ENCODE measurements around the gene LRRC4C. TPM values are rescaled to one million over a fixed set of nuclear protein-coding genes. Genes with fewer than 3 reads are reported as not detected.

LRRC4C gene
- total and polyA plus RNA-seq, 2 experiments from 2014 or later: 0.35 to 1.1 TPM

- H3K79me2 ChIP-seq (replicated peaks; ENCODE audit: insufficient read depth): no peaks in the 10 kb centered on the region
- no peaks in the 10 kb centered on the region for H3F3A ChIP-seq (replicated peaks; ENCODE audit: low read depth)
- no peak overlapping the region for H2AFZ ChIP-seq
- no peak for TF ChIP-seq JUNB (IDR thresholded peaks at IDR 0.05; ENCODE audit: unreplicated experiment)
- no peak for TF ChIP-seq ZNF114 (CRISPR knock-in tag; IDR thresholded peaks at IDR 0.05)
- no peak for TF ChIP-seq STAT1 (IDR thresholded peaks at IDR 0.05; ENCODE audit: unreplicated experiment)
- TF ChIP-seq, protein P1, sequence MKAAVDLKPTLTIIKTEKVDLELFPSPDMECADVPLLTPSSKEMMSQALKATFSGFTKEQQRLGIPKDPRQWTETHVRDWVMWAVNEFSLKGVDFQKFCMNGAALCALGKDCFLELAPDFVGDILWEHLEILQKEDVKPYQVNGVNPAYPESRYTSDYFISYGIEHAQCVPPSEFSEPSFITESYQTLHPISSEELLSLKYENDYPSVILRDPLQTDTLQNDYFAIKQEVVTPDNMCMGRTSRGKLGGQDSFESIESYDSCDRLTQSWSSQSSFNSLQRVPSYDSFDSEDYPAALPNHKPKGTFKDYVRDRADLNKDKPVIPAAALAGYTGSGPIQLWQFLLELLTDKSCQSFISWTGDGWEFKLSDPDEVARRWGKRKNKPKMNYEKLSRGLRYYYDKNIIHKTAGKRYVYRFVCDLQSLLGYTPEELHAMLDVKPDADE (IDR thresholded peaks at IDR 0.05): no peak
- TF ChIP-seq, protein P2, sequence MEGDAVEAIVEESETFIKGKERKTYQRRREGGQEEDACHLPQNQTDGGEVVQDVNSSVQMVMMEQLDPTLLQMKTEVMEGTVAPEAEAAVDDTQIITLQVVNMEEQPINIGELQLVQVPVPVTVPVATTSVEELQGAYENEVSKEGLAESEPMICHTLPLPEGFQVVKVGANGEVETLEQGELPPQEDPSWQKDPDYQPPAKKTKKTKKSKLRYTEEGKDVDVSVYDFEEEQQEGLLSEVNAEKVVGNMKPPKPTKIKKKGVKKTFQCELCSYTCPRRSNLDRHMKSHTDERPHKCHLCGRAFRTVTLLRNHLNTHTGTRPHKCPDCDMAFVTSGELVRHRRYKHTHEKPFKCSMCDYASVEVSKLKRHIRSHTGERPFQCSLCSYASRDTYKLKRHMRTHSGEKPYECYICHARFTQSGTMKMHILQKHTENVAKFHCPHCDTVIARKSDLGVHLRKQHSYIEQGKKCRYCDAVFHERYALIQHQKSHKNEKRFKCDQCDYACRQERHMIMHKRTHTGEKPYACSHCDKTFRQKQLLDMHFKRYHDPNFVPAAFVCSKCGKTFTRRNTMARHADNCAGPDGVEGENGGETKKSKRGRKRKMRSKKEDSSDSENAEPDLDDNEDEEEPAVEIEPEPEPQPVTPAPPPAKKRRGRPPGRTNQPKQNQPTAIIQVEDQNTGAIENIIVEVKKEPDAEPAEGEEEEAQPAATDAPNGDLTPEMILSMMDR (conservative IDR thresholded peaks at IDR 0.05; ENCODE audit: low read depth in 2 of 2): no peak
- TF ChIP-seq, protein P3, sequence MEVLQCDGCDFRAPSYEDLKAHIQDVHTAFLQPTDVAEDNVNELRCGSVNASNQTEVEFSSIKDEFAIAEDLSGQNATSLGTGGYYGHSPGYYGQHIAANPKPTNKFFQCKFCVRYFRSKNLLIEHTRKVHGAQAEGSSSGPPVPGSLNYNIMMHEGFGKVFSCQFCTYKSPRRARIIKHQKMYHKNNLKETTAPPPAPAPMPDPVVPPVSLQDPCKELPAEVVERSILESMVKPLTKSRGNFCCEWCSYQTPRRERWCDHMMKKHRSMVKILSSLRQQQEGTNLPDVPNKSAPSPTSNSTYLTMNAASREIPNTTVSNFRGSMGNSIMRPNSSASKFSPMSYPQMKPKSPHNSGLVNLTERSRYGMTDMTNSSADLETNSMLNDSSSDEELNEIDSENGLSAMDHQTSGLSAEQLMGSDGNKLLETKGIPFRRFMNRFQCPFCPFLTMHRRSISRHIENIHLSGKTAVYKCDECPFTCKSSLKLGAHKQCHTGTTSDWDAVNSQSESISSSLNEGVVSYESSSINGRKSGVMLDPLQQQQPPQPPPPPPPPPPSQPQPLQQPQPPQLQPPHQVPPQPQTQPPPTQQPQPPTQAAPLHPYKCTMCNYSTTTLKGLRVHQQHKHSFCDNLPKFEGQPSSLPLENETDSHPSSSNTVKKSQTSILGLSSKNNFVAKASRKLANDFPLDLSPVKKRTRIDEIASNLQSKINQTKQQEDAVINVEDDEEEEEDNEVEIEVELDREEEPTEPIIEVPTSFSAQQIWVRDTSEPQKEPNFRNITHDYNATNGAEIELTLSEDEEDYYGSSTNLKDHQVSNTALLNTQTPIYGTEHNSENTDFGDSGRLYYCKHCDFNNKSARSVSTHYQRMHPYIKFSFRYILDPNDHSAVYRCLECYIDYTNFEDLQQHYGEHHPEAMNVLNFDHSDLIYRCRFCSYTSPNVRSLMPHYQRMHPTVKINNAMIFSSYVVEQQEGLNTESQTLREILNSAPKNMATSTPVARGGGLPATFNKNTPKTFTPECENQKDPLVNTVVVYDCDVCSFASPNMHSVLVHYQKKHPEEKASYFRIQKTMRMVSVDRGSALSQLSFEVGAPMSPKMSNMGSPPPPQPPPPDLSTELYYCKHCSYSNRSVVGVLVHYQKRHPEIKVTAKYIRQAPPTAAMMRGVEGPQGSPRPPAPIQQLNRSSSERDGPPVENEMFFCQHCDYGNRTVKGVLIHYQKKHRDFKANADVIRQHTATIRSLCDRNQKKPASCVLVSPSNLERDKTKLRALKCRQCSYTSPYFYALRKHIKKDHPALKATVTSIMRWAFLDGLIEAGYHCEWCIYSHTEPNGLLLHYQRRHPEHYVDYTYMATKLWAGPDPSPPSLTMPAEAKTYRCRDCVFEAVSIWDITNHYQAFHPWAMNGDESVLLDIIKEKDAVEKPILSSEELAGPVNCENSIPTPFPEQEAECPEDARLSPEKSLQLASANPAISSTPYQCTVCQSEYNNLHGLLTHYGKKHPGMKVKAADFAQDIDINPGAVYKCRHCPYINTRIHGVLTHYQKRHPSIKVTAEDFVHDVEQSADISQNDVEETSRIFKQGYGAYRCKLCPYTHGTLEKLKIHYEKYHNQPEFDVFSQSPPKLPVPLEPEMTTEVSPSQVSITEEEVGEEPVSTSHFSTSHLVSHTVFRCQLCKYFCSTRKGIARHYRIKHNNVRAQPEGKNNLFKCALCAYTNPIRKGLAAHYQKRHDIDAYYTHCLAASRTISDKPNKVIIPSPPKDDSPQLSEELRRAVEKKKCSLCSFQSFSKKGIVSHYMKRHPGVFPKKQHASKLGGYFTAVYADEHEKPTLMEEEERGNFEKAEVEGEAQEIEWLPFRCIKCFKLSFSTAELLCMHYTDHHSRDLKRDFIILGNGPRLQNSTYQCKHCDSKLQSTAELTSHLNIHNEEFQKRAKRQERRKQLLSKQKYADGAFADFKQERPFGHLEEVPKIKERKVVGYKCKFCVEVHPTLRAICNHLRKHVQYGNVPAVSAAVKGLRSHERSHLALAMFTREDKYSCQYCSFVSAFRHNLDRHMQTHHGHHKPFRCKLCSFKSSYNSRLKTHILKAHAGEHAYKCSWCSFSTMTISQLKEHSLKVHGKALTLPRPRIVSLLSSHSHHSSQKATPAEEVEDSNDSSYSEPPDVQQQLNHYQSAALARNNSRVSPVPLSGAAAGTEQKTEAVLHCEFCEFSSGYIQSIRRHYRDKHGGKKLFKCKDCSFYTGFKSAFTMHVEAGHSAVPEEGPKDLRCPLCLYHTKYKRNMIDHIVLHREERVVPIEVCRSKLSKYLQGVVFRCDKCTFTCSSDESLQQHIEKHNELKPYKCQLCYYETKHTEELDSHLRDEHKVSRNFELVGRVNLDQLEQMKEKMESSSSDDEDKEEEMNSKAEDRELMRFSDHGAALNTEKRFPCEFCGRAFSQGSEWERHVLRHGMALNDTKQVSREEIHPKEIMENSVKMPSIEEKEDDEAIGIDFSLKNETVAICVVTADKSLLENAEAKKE (CRISPR knock-in tag; IDR thresholded peaks at IDR 0.05): no peak
- TF ChIP-seq NANOG (IDR thresholded peaks at IDR 0.05; ENCODE audit: borderline replicate concordance): no peak
- TF ChIP-seq ZNF331 (CRISPR knock-in tag; IDR thresholded peaks at IDR 0.05; ENCODE audit: low read depth): no peak
- no peak for TF ChIP-seq EZH2phosphoT487 (IDR thresholded peaks at IDR 0.05; ENCODE audit: unreplicated experiment)
- no peak for TF ChIP-seq CREB1 (CRISPR knock-in tag; IDR thresholded peaks at IDR 0.05; ENCODE audit: low read depth)
- TF ChIP-seq, protein P4, sequence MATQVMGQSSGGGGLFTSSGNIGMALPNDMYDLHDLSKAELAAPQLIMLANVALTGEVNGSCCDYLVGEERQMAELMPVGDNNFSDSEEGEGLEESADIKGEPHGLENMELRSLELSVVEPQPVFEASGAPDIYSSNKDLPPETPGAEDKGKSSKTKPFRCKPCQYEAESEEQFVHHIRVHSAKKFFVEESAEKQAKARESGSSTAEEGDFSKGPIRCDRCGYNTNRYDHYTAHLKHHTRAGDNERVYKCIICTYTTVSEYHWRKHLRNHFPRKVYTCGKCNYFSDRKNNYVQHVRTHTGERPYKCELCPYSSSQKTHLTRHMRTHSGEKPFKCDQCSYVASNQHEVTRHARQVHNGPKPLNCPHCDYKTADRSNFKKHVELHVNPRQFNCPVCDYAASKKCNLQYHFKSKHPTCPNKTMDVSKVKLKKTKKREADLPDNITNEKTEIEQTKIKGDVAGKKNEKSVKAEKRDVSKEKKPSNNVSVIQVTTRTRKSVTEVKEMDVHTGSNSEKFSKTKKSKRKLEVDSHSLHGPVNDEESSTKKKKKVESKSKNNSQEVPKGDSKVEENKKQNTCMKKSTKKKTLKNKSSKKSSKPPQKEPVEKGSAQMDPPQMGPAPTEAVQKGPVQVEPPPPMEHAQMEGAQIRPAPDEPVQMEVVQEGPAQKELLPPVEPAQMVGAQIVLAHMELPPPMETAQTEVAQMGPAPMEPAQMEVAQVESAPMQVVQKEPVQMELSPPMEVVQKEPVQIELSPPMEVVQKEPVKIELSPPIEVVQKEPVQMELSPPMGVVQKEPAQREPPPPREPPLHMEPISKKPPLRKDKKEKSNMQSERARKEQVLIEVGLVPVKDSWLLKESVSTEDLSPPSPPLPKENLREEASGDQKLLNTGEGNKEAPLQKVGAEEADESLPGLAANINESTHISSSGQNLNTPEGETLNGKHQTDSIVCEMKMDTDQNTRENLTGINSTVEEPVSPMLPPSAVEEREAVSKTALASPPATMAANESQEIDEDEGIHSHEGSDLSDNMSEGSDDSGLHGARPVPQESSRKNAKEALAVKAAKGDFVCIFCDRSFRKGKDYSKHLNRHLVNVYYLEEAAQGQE (IDR thresholded peaks at IDR 0.05; ENCODE audit: unreplicated experiment): no peak
- DNase-seq (ENCODE audit: low spot score) (no peak), ATAC-seq (no peak)
- H3K4me3 ChIP-seq: no peak overlapping the region
- H3K9me2 ChIP-seq (ENCODE audit: insufficient read depth): peaks cover 3% of the 10 kb centered on the region; the same call in 1 of the 2 replicates
- Mint-ChIP-seq H3K9me3 (no peaks in the 10 kb centered on the region), H3K27ac (no peak overlapping the region), H3K36me3 (ENCODE audit: low read depth) (no peaks in the 10 kb centered on the region), H3K27me3 (ENCODE audit: insufficient read depth, low read depth, poor library complexity) (no peaks in the 10 kb centered on the region), H3K4me3 (no peak overlapping the region), H3K4me1 (no peaks in the 10 kb centered on the region)
- no peaks in the 10 kb centered on the region for H3K4me1 ChIP-seq (ENCODE audit: insufficient read depth)
- no peak overlapping the region for H3K27ac ChIP-seq (ENCODE audit: low read depth)
- no peaks in the 10 kb centered on the region for H3K36me3 ChIP-seq (ENCODE audit: insufficient read depth)
- H3K4me2 ChIP-seq: no peak overlapping the region
- H3K27me3 ChIP-seq (ENCODE audit: insufficient read depth): no peaks in the 10 kb centered on the region
- no peaks in the 10 kb centered on the region for H4K20me1 ChIP-seq (replicated peaks; ENCODE audit: insufficient read depth)
Observed at GRCh38 chr11:41190437-41191082, 268.9 kb downstream of the LRRC4C start.

All from GM23338 (cell line).